HUES6 (cell line): ENCODE data around the gene MID1.

Experiments used
- H3K27ac ChIP-seq: 2 replicates; pipeline ENCODE4 v1.7.0; 2013; ENCODE audit warnings: low read depth, mild to moderate bottlenecking, low read length, inconsistent platforms
- H3K27me3 ChIP-seq: 2 replicates; pipeline ENCODE4 v1.6.1; 2013; ENCODE audit warnings: low read length; ENCODE audit not compliant: control insufficient read depth, insufficient read depth
- H3K36me3 ChIP-seq: 2 replicates; pipeline ENCODE4 v1.6.1; 2013; ENCODE audit warnings: low read length; ENCODE audit not compliant: control insufficient read depth, insufficient read depth
- H3K4me1 ChIP-seq: 2 replicates; pipeline ENCODE4 v1.6.1; 2013; ENCODE audit warnings: low read length; ENCODE audit not compliant: control insufficient read depth, insufficient read depth
- H3K4me3 ChIP-seq: 2 replicates; pipeline ENCODE4 v1.5.1; 2013; ENCODE audit warnings: low read depth, low read length
- H3K9ac ChIP-seq: one replicate; pipeline ENCODE4 v1.6.1; 2013; ENCODE audit warnings: mild to moderate bottlenecking, low read length
- H3K9me3 ChIP-seq: 2 replicates; pipeline ENCODE4 v1.6.1; 2013; ENCODE audit warnings: low read depth, low read length; ENCODE audit not compliant: control insufficient read depth, insufficient read depth

MID1 gene

GRCh38 chrX:10533696-10534365 lies 86.6 kb downstream of the MID1 start:
- no peaks in the 10 kb centered on the region for H3K27me3 ChIP-seq
- no peaks in the 10 kb centered on the region for H3K36me3 ChIP-seq
- no peak overlapping the region for H3K4me3 ChIP-seq
- no peak overlapping the region for H3K27ac ChIP-seq
- H3K9me3 ChIP-seq = no peaks in the 10 kb centered on the region
- H3K4me1 ChIP-seq = peaks cover 28% of the 10 kb centered on the region
- H3K9ac ChIP-seq = no peak overlapping the region

DNA sequence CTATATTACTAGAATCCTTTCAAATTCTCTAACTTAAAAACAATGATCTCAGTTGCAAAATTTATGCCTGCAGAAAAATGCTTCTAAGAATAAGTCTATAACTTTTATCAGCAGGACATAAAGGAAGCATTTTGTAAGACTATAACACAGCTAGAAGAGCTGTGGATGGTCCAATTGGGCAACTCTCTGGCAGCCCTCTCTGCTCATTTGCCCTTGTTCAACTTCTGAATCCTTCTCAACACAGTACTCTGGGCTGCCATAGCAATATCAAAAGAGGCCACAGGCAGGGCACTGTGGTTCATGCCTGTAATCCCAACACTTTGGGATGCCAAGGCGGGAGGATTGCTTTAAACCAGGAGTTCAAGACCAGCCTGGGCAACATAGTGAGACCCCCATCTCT lies 88.5 kb downstream of the MID1 start:
- Histone ChIP-seq H3K4me1 (peaks cover 39% of the 10 kb centered on the region), H3K27ac (no peak overlapping the region), H3K9ac (no peak overlapping the region), H3K36me3 (no peaks in the 10 kb centered on the region), H3K27me3 (no peaks in the 10 kb centered on the region), H3K4me3 (no peak overlapping the region), H3K9me3 (no peaks in the 10 kb centered on the region)

DNA sequence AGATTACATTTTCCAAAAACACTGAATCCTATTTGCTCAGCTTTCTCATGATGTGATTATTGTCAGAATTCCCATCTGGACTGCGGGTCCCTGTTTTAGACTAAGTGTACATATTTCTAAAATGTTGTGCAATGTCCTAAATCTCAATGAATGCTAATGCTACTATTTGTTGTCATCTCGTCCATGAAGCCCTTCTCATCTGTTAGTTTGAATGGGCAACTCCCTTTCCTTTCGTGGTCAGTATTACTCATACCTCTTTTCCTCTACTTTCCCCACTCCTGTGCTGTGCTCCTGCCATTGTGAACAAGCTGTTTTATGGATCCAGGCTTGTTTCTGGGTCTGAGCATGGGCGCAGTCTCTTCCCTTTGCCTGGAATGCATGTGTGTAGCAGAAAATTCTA lies 91.0 kb downstream of the MID1 start:
- H3K9ac ChIP-seq = no peak overlapping the region
- peaks cover 29% of the 10 kb centered on the region; the same call in 1 of the 2 replicates for H3K4me1 ChIP-seq
- no peak overlapping the region for H3K4me3 ChIP-seq
- H3K27ac ChIP-seq = no peak overlapping the region
- no peaks in the 10 kb centered on the region for H3K9me3 ChIP-seq
- peaks cover 4% of the 10 kb centered on the region; the same call in 1 of the 2 replicates for H3K36me3 ChIP-seq
- H3K27me3 ChIP-seq = no peaks in the 10 kb centered on the region

DNA sequence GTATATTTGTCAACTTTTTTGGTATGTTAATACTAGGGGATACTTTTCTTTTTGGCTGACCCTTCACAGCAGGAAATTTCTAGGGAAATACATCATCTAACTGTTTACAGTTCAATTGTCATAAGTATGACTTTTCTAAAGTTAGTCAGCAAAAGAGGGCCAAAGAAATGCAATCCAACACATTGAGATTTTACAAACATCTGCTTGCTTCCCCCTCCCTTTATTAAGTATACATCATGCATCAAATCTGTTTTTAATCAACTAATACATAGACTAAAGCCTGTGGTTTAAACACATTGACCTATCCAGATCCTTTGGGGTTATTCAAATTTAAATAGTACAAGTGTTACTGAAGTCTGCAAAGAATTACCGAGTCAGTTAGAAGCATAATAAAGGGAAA lies 93.9 kb downstream of the MID1 start:
- no peaks in the 10 kb centered on the region for H3K9me3 ChIP-seq
- peaks cover 17% of the 10 kb centered on the region for H3K36me3 ChIP-seq
- no peak overlapping the region for H3K4me3 ChIP-seq
- no peak overlapping the region for H3K27ac ChIP-seq
- no peaks in the 10 kb centered on the region for H3K27me3 ChIP-seq
- peaks cover 22% of the 10 kb centered on the region; the same call in 1 of the 2 replicates for H3K4me1 ChIP-seq
- H3K9ac ChIP-seq = no peak overlapping the region

DNA sequence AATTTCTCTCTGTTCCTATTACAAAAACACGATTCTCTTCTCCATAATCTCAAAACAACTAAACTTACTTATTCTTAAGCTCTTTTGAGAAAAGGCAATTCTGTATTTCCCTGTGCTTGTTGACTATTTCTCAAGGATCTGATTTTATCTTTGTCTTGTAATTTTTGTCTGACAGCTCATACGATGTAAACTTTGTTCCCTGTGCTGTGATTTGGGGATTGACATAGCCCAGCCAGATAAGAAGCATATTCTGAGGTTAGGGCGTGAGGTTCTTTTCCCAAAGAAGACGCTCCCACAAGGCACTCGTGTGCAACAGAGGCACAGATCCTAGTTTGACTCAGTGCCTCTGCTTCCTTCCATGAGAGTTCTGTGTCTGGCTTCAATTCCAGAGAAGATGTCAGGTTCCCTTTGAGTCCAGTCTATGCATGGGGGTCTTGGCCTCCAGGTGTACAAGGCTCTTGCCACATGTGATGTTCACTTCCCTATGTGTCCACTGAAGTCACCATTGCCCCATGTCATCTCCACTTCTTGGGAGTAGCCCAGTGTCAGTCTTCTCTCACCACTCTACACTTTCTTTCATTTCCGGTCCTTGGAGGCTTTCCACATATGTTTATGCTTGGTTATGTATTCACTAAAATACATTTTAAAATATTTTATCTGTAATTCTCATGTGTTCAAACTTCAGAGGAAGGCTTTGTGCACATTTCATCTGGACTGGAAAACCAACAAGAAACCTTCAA lies 94.8 kb downstream of the MID1 start:
- Histone ChIP-seq H3K27ac (no peak overlapping the region), H3K27me3 (no peaks in the 10 kb centered on the region), H3K9ac (no peak overlapping the region), H3K9me3 (no peaks in the 10 kb centered on the region), H3K4me1 (peaks cover 22% of the 10 kb centered on the region), H3K4me3 (no peak overlapping the region), H3K36me3 (peaks cover 22% of the 10 kb centered on the region)

DNA sequence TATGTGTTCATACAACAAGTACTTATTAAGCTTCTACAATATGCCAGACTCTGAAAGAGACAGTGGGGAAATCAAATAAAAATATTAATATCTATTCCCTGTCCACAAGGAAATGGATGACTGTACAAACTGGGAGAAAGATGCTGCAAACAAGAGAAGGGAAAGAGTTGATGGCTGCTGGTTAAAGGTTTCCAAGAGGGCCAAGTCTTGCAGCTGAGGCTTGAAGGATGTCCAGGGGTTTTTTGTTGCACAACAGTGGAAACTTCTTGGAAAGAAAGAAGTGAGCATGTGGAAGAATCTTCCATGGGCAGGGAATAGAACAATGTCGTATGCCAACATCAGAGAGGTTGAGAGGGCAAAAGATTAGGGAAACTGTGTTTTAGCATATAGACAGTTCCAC lies 95.8 kb downstream of the MID1 start:
- peaks cover 28% of the 10 kb centered on the region for H3K4me1 ChIP-seq
- H3K9me3 ChIP-seq = no peaks in the 10 kb centered on the region
- H3K27me3 ChIP-seq = no peaks in the 10 kb centered on the region
- peaks cover 23% of the 10 kb centered on the region for H3K36me3 ChIP-seq
- no peak overlapping the region for H3K4me3 ChIP-seq
- H3K9ac ChIP-seq = no peak overlapping the region
- no peak overlapping the region for H3K27ac ChIP-seq

DNA sequence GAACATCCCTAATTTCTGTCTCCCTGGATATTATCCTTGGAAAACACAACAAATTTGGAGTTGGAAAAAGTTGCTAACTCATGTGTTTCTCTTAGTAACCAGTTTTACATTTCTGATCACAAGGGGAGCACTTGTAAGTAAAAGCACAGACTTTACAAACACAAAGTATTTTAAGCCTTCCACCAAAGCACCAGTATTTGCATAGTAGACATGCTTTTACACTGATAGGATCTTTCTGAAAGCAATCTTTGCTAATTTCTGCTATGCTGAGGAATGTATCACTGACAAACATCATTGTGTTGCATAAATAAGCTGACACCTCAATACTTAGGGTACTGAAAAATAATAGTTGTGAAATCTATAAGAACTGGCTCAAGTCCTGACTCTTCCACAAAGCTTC lies 100.6 kb downstream of the MID1 start:
- Histone ChIP-seq H3K27me3 (no peaks in the 10 kb centered on the region), H3K4me1 (peaks cover 12% of the 10 kb centered on the region), H3K9me3 (no peaks in the 10 kb centered on the region), H3K9ac (no peak overlapping the region), H3K4me3 (no peak overlapping the region), H3K27ac (no peak overlapping the region), H3K36me3 (peaks cover 18% of the 10 kb centered on the region; the same call in 1 of the 2 replicates)

GRCh38 chrX:10519278-10519677 lies 101.1 kb downstream of the MID1 start:
- H3K4me1 ChIP-seq = peaks cover 12% of the 10 kb centered on the region
- no peaks in the 10 kb centered on the region for H3K9me3 ChIP-seq
- H3K27me3 ChIP-seq = no peaks in the 10 kb centered on the region
- H3K9ac ChIP-seq = no peak overlapping the region
- no peak overlapping the region for H3K4me3 ChIP-seq
- H3K36me3 ChIP-seq = peaks cover 19% of the 10 kb centered on the region; the same call in 1 of the 2 replicates
- no peak overlapping the region for H3K27ac ChIP-seq

- H3K27me3 ChIP-seq = no peaks in the 10 kb centered on the region
- H3K4me3 ChIP-seq = no peak overlapping the region
- H3K9ac ChIP-seq = no peak overlapping the region
- no peak overlapping the region for H3K27ac ChIP-seq
- peaks cover 22% of the 10 kb centered on the region for H3K36me3 ChIP-seq
- H3K4me1 ChIP-seq = peaks cover 12% of the 10 kb centered on the region
- H3K9me3 ChIP-seq = no peaks in the 10 kb centered on the region
These were observed 102.3 kb downstream of the MID1 start for GRCh38 chrX:10518073-10518472.

GRCh38 chrX:10516781-10517322 lies 103.5 kb downstream of the MID1 start:
- no peak overlapping the region for H3K27ac ChIP-seq
- no peaks in the 10 kb centered on the region for H3K9me3 ChIP-seq
- H3K36me3 ChIP-seq = peaks cover 13% of the 10 kb centered on the region
- no peaks in the 10 kb centered on the region for H3K27me3 ChIP-seq
- H3K4me1 ChIP-seq = peaks cover 12% of the 10 kb centered on the region
- H3K4me3 ChIP-seq = no peak overlapping the region
- no peak overlapping the region for H3K9ac ChIP-seq

GRCh38 chrX:10514891-10515290 lies 105.5 kb downstream of the MID1 start:
- peaks cover 4% of the 10 kb centered on the region; the same call in 1 of the 2 replicates for H3K36me3 ChIP-seq
- no peak overlapping the region for H3K27ac ChIP-seq
- no peak overlapping the region for H3K4me3 ChIP-seq
- H3K9me3 ChIP-seq = no peaks in the 10 kb centered on the region
- H3K27me3 ChIP-seq = no peaks in the 10 kb centered on the region
- peaks cover 11% of the 10 kb centered on the region for H3K4me1 ChIP-seq
- H3K9ac ChIP-seq = no peak overlapping the region
